ENCODE results near the gene NEDD8. TPM values are rescaled to one million over a fixed set of nuclear protein-coding genes. Genes with fewer than 3 reads are reported as not detected.

Gene NEDD8
- total and polyA plus RNA-seq, 2 donors (not counting 3 experiments of a cell fraction or from before 2014, with no cell fraction given) = 243 to 316 TPM

DNA sequence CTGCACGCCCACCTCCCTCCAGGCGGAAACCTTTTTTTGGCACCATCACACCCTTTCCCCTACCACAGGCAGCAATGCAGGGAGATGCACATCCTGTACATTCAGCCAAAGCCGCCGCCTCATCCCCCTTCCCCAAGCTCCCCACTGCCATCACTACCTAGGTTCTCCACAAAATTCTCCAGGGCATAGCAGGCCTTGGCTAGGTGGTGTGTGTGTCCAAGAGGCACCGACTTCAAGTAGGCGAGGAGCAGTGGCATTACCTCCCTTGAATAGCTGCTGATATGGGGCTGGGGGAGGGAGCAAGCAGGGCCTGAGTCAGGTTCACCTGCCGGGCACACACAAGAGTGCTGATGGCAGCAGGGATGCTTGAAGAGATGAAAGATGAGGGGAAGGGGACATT lies 47.1 kb downstream of the NEDD8 start:
- FAIRE-seq = no peak
- no peak overlapping the region for H3K9ac ChIP-seq (replicated peaks; ENCODE audit: extremely low read depth, insufficient read depth, low read length)
- H3K4me3 ChIP-seq (replicated peaks in 1 of 3; ENCODE audit: insufficient read depth in 1 of 3, low read depth in 1 of 3, low read length in 3 of 3) = no peak overlapping the region
- ChIA-PET CTCF (interaction anchor here (0.9 to 1.2 kb wide), 3 partner anchors 24 to 111 kb away, joined by 3 read pairs; partner anchors contain the start of gene IRF9), POLR2A (interaction anchor here (1.2 kb wide), 1 partner anchor 24 kb away, joined by 3 read pairs; the partner anchor contains the start of gene IRF9)
- no peaks in the 10 kb centered on the region for H4K20me1 ChIP-seq (replicated peaks; ENCODE audit: control insufficient read depth, extremely low read depth, insufficient read depth, low read length)
- dilution Hi-C loops (cut with MboI; ENCODE audit: extremely low pct_ligation_motif_present, low sequenced_read_pairs) (no loop called here), intact Hi-C loops (cut with micrococcal nuclease) (no loop called here)
- no peaks in the 10 kb centered on the region for H3K9me3 ChIP-seq (replicated peaks; ENCODE audit: control insufficient read depth, insufficient read depth, low read length)
- no TSS peak for BruUV-seq (replicated peaks)
- peaks cover 5% of the 10 kb centered on the region for H3K79me2 ChIP-seq (ENCODE audit: control insufficient read depth, insufficient read depth, low read length)
- peaks cover 6% of the 10 kb centered on the region for H3K4me1 ChIP-seq (ENCODE audit: control insufficient read depth, extremely low read depth, insufficient read depth, low read length)
- no peak for DNase-seq (ENCODE audit: low read depth, low spot score)
- H3K36me3 ChIP-seq (ENCODE audit: control insufficient read depth in 2 of 2, extremely low read depth in 1 of 2, insufficient read depth in 2 of 2, low read length in 2 of 2) = peaks cover 0 to 30% of the 10 kb centered on the region in 2 experiments
- no peak overlapping the region for H3K4me2 ChIP-seq (ENCODE audit: insufficient read depth, low read length)
- no peak overlapping the region for H3K27ac ChIP-seq (ENCODE audit: insufficient read depth, low read depth, low read length)
- TF ChIP-seq POLR2A (IDR thresholded peaks at IDR 0.05; ENCODE audit: low read depth, low read length) = no peak
- no peak for TF ChIP-seq GATA2 (IDR thresholded peaks at IDR 0.05; ENCODE audit: insufficient read depth, insufficient read length, low read depth, low read length)
- TF ChIP-seq POLR2AphosphoS5 (IDR thresholded peaks at IDR 0.05; ENCODE audit: insufficient read depth, low read depth, low read length) = no peak
- no peak for TF ChIP-seq MAX (IDR thresholded peaks at IDR 0.05; ENCODE audit: insufficient read depth, insufficient read length)
- no peak for TF ChIP-seq JUN (IDR thresholded peaks at IDR 0.05; ENCODE audit: borderline replicate concordance, insufficient read depth, insufficient read length, low read depth)
- TF ChIP-seq MYC (IDR thresholded peaks at IDR 0.05; ENCODE audit: low read depth, low read length) = no peak
- no peak for TF ChIP-seq EZH2 (IDR thresholded peaks at IDR 0.05; ENCODE audit: borderline replicate concordance, low read depth, low read length, severe bottlenecking)
- no peak for TF ChIP-seq FOS (IDR thresholded peaks at IDR 0.05; ENCODE audit: borderline replicate concordance, insufficient read depth, low read length)
- H3K27me3 ChIP-seq (ENCODE audit: control insufficient read depth in 2 of 2, insufficient read depth in 2 of 2, low read length in 2 of 2) = no peaks in the 10 kb centered on the region
- H2AFZ ChIP-seq (ENCODE audit: low read depth, low read length) = no peak overlapping the region
- no peaks in the 10 kb centered on the region for H3K9me1 ChIP-seq (replicated peaks; ENCODE audit: control insufficient read depth, extremely low read depth, insufficient read depth, low read length)

Measured in endothelial cell of umbilical vein (primary cell).